ENCODE results near the gene LRMDA. TPM values are rescaled to one million over a fixed set of nuclear protein-coding genes. Genes with fewer than 3 reads are reported as not detected.
A peak's percentile ranks its signal among the peaks of the same experiment; 100 is the strongest.

The LRMDA gene
- total RNA-seq, 4 donors from 2014 or later, result 7.3 to 20.1 (median 8.4) TPM

- no peaks in the 10 kb centered on the region for H3K27me3 ChIP-seq
- H3K4me3 ChIP-seq, result no peak overlapping the region
- no peak overlapping the region for H3K27ac ChIP-seq
- no peak for TF ChIP-seq POLR2AphosphoS5 (IDR thresholded peaks at IDR 0.05)
- no peak for TF ChIP-seq POLR2A (IDR thresholded peaks at IDR 0.05)
- no peak for TF ChIP-seq CTCF (IDR thresholded peaks at IDR 0.05)
- TF ChIP-seq EP300 (IDR thresholded peaks at IDR 0.05), result no peak
- 60 to 75% methylated on average over 1 of the region's 1 CpG for WGBS, 2 donors (ENCODE audit: low coverage in 1 of 2)
- no peaks in the 10 kb centered on the region for H3K36me3 ChIP-seq
- no peaks in the 10 kb centered on the region for H3K9me3 ChIP-seq
- no peak for ATAC-seq
- H3K4me1 ChIP-seq, result peaks cover 5 to 62% (median 10%) of the 10 kb centered on the region in 3 donors
These were observed 218.0 kb downstream of the LRMDA start for GRCh38 chr10:75649466-75649865.

DNA sequence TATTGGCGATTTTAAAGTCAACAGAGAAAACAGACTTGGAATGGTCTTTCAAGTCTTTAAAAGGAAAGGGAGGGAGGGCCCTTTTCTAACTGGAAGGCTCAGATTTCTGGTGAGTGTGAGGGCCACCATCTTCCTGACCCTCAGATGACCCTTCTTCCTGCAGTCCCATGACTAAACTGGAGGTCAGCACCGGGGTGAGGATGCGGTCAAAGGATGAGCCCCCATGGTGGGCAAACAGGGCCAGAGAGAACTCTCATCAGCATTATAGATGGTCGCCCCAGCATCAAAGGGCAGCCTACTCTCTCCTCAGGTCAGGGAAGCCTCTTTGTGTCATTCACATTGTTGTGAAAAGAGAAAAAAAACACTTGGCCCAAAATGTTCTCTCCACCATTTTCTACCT, 219.2 kb downstream of the LRMDA start:
- 73 to 89% methylated on average over 2 to 3 of the region's 4 CpGs for WGBS, 2 donors (ENCODE audit: low coverage in 1 of 2)
- H3K4me1 ChIP-seq, result peaks cover 10 to 74% (median 19%) of the 10 kb centered on the region in 3 donors

GRCh38 chr10:75651417-75651816, 220.0 kb downstream of the LRMDA start:
- TF ChIP-seq CTCF (IDR thresholded peaks at IDR 0.05) (no peak), EP300 (IDR thresholded peaks at IDR 0.05) (no peak), POLR2AphosphoS5 (IDR thresholded peaks at IDR 0.05) (no peak), POLR2A (IDR thresholded peaks at IDR 0.05) (no peak)
- no peaks in the 10 kb centered on the region for H3K27me3 ChIP-seq
- peak overlapping the region in 1 of 4 donors; percentile 0 for H3K27ac ChIP-seq
- no peak for ATAC-seq
- H3K4me1 ChIP-seq, result peaks cover 10 to 75% (median 26%) of the 10 kb centered on the region in 3 donors
- no peaks in the 10 kb centered on the region for H3K9me3 ChIP-seq
- WGBS, 2 donors (ENCODE audit: low coverage in 1 of 2), result 33 to 75% methylated on average over 2 of the region's 2 CpGs
- no peak overlapping the region for H3K4me3 ChIP-seq
- no peaks in the 10 kb centered on the region for H3K36me3 ChIP-seq

More for the DNA sequence above, 219.2 kb downstream of the LRMDA start:
- Histone ChIP-seq H3K27me3 (no peaks in the 10 kb centered on the region), H3K36me3 (no peaks in the 10 kb centered on the region), H3K9me3 (no peaks in the 10 kb centered on the region), H3K4me3 (no peak overlapping the region), H3K27ac (no peak overlapping the region)
- TF ChIP-seq POLR2AphosphoS5 (IDR thresholded peaks at IDR 0.05) (no peak), POLR2A (IDR thresholded peaks at IDR 0.05) (no peak), CTCF (IDR thresholded peaks at IDR 0.05) (no peak)
- no peak for ATAC-seq

DNA sequence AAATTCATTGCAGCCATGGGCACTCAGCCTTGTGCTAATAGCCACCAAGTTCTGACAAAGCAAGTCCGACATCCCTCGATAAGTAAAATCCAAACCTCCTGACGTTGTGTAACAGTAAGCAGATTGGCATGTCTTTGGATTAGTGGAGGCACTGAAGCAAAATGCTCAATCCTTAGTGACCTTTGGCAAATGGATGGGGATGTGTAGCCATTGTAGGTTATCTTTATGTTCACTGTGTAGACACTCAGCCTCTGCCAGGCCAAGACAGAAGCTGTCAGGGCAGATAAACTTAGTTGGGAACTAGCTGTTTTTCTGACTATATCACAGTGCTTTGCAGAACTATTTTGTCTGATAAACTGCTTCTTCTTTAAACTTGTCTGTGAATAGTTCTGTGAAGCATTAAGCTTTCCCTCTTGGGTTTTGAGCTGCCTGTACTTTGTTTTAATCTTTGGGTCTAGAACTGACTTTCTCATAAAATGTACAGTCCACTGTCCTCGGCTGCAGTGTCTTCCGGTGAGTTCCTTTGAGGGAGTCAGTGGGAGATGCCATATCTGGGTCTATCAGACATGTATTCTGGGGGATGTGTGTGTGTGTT, 220.8 kb downstream of the LRMDA start:
- Histone ChIP-seq H3K4me1 (peaks cover 10 to 70% (median 29%) of the 10 kb centered on the region in 3 donors), H3K36me3 (no peaks in the 10 kb centered on the region), H3K4me3 (no peak overlapping the region), H3K27ac (peak overlapping the region in 1 of 4 donors; percentile 0), H3K9me3 (no peaks in the 10 kb centered on the region), H3K27me3 (no peaks in the 10 kb centered on the region)
- TF ChIP-seq POLR2AphosphoS5 (IDR thresholded peaks at IDR 0.05) (no peak), CTCF (IDR thresholded peaks at IDR 0.05) (no peak), EP300 (IDR thresholded peaks at IDR 0.05) (no peak), POLR2A (IDR thresholded peaks at IDR 0.05) (no peak)
- ATAC-seq, result no peak
- WGBS, 2 donors (ENCODE audit: low coverage in 1 of 2), result 47 to 50% methylated on average over 2 to 5 of the region's 5 CpGs

DNA sequence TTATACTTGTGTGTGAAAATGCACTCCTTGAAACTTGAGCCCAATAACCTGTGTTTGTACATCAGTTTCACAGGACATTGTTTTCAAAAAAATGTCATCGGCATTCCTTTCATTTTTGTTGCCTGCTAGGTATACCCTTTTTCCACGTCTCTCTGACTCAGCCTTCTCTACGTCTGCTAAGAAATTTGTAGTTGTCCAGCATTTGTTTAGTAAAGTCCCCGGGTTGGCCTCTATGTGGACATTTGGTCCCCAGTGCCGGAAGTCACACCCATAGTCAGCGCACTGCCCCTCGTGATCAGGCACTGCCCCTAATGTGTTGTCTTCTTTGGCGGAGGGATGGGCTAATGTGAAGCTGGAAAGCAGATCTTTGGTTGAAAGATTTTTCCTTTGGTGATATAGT, 222.3 kb downstream of the LRMDA start:
- WGBS, 2 donors (ENCODE audit: low coverage in 1 of 2), result 89% methylated on average over 4 to 8 of the region's 8 CpGs
- Histone ChIP-seq H3K36me3 (no peaks in the 10 kb centered on the region), H3K4me3 (no peak overlapping the region)

More for the DNA sequence above, 222.3 kb downstream of the LRMDA start:
- no peak for ATAC-seq
- Histone ChIP-seq H3K9me3 (no peaks in the 10 kb centered on the region), H3K27me3 (no peaks in the 10 kb centered on the region), H3K4me1 (peaks cover 10 to 73% (median 29%) of the 10 kb centered on the region in 3 donors), H3K27ac (peak overlapping the region in 3 of 4 donors; percentile 63 to 70 (median 70))
- TF ChIP-seq POLR2AphosphoS5 (IDR thresholded peaks at IDR 0.05), result no peak
- no peak for TF ChIP-seq EP300 (IDR thresholded peaks at IDR 0.05)
- no peak for TF ChIP-seq POLR2A (IDR thresholded peaks at IDR 0.05)
- no peak for TF ChIP-seq CTCF (IDR thresholded peaks at IDR 0.05)
